ENCODE data around the gene GSTO2.

GSTO2 gene

DNA sequence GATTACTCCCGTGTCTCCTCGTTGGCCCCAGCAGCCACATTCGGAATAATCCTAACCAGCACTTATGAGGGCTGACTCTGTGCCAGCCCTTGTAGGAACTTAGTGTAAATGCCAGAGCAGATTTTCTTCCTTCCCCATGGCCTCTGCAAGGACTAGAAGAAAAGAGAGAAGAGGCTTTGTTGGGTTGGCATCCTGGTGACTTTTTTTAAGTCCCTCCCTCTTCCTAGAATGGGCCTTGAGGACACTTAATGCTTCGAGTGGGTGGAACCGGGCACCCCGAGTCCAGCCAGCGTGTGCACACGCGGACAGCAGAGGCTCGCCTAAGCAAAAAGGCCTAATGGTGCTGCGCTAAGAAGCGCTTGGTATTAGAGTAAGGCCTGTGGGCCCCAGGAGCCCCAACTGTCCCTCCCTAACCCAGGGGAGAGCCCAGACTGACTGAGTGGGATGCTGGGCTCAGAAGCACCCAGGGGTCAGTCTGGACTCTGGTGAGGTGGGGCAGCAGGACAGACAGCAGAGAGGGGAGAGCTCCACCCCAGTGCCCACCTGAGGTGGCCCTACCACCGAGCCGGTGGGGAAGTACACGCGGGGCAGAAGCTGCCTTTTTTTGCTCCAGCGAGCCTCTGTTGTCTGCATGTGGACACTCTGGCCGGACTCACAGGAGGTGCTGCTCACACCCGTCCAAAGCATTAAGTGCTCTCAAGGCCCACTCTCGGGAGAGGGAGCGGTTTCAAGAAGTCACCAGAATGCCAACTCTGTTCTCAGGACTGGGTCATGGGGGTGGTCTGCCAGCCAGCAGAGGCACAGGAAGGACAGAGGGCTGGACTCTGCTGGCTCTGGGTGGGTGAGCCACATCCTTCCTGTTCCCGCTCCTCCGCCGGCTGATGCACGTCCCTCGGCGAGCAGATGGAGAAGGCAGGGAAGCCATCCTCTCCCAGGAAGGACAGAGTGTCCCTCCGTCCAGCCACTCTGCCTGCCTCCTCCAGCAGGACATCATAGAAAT is 56.8 kb downstream of the GSTO2 start:
- DNase-seq (ENCODE audit: low read depth) = no peak
- H3K4me3 ChIP-seq (replicated peaks; ENCODE audit: low read depth, low read length) = no peak overlapping the region
- TF ChIP-seq, protein P1, sequence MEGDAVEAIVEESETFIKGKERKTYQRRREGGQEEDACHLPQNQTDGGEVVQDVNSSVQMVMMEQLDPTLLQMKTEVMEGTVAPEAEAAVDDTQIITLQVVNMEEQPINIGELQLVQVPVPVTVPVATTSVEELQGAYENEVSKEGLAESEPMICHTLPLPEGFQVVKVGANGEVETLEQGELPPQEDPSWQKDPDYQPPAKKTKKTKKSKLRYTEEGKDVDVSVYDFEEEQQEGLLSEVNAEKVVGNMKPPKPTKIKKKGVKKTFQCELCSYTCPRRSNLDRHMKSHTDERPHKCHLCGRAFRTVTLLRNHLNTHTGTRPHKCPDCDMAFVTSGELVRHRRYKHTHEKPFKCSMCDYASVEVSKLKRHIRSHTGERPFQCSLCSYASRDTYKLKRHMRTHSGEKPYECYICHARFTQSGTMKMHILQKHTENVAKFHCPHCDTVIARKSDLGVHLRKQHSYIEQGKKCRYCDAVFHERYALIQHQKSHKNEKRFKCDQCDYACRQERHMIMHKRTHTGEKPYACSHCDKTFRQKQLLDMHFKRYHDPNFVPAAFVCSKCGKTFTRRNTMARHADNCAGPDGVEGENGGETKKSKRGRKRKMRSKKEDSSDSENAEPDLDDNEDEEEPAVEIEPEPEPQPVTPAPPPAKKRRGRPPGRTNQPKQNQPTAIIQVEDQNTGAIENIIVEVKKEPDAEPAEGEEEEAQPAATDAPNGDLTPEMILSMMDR (IDR thresholded peaks at IDR 0.05; ENCODE audit: low read length, missing control alignments) = no peak

GRCh38 chr10:104326991-104327610 is 58.1 kb downstream of the GSTO2 start:
- H3K4me3 ChIP-seq (replicated peaks; ENCODE audit: low read depth, low read length) = peak overlapping the region; percentile 46
- TF ChIP-seq, protein P1 (IDR thresholded peaks at IDR 0.05; ENCODE audit: low read length, missing control alignments) = no peak
- DNase-seq (ENCODE audit: low read depth) = no peak

- peak; percentile 87 for DNase-seq (ENCODE audit: low read depth)
- TF ChIP-seq, protein P1 (IDR thresholded peaks at IDR 0.05; ENCODE audit: low read length, missing control alignments) = peak; percentile 9
- H3K4me3 ChIP-seq (replicated peaks; ENCODE audit: low read depth, low read length) = peak overlapping the region; percentile 46
Measured at GRCh38 chr10:104327745-104328645, 59.0 kb downstream of the GSTO2 start.

DNA sequence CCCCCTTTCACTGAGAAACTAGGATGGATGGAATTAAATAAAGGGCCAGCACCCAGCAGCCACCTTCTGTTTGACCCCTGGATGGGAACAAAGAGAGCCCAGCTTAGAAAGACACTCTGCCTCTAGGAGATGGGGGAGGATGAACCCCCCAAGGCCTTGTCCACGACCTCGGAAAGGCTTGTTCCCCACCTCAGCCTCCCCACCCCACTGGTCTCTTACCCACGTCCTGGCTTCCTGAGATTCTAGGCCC is 59.6 kb downstream of the GSTO2 start:
- H3K4me3 ChIP-seq (replicated peaks; ENCODE audit: low read depth, low read length) = peak overlapping the region; percentile 46
- TF ChIP-seq, protein P1 (IDR thresholded peaks at IDR 0.05; ENCODE audit: low read length, missing control alignments) = no peak
- no peak for DNase-seq (ENCODE audit: low read depth)

- DNase-seq (ENCODE audit: low read depth) = peak; percentile 97
- peak overlapping the region; percentile 46 for H3K4me3 ChIP-seq (replicated peaks; ENCODE audit: low read depth, low read length)
- TF ChIP-seq, protein P1 (IDR thresholded peaks at IDR 0.05; ENCODE audit: low read length, missing control alignments) = no peak
Measured at GRCh38 chr10:104328896-104329710, 60.1 kb downstream of the GSTO2 start.

DNA sequence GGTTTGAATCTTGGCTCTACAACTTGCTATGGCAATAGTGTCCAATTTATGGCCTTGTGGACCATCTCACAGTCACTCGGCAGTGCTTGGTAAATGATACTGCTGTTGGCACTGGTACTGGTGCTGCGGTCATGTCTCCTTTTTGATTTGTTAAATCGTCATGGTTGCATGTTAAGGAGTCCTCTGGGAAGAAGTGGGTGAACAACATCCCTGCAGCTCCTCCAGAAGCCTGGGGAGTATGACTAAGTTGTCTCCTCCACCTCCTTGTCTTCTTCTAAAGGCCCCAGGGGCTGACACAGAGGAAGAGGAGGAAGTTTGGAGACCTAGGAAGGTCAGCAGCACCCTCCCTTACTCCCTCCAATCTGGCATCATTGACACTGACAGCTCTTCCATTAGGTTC is 60.8 kb downstream of the GSTO2 start:
- TF ChIP-seq, protein P1 (IDR thresholded peaks at IDR 0.05; ENCODE audit: low read length, missing control alignments) = no peak
- DNase-seq (ENCODE audit: low read depth) = peak; percentile 82
- peak overlapping the region; percentile 46 for H3K4me3 ChIP-seq (replicated peaks; ENCODE audit: low read depth, low read length)

Measured in fibroblast of pulmonary artery (primary cell).